OCI-LY7 (cell line): ENCODE results near the gene RPRD1B. TPM values are rescaled to one million over a fixed set of nuclear protein-coding genes. Genes with fewer than 3 reads are reported as not detected.

Experiments
- BruUV-seq: library from RNA; stranded (reverse); fragments of 400-500 nt; replicated peaks from 2 replicates; lab custom pipeline; 2021; lab: Mats Ljungman, UMichigan
- CTCF ChIA-PET: fragments of 300-600 bp; sonication (Branson Sonifier 250); formaldehyde crosslinking; loops from one replicate; lab custom pipeline; 2022; ENCODE audit warnings: antibody characterized with exemption; ENCODE audit not compliant: unreplicated experiment; lab: Charles Lee
- POLR2A ChIA-PET: fragments of 300-600 bp; sonication (Branson Sonifier 250); formaldehyde crosslinking; loops from one replicate; lab custom pipeline; 2022; ENCODE audit warnings: antibody characterized with exemption; lab: Charles Lee
- DNase-seq: peaks from one replicate; pipeline ENCODE4 v3.0.0-alpha.2; 2015; ENCODE audit warnings: low spot score
- H2AFZ ChIP-seq: fragments of 200-600 bp; sonication (generic), shearing (Covaris generic); 2 replicates; pipeline ENCODE4 v1.6.1; 2014; ENCODE audit warnings: mild to moderate bottlenecking, antibody characterized with exemption, low read length, moderate library complexity
- H3K27ac ChIP-seq: fragments of 200-600 bp; sonication (generic); 2 replicates; pipeline ENCODE4 v1.5.1; 2014; ENCODE audit warnings: mixed run types, low read depth, mild to moderate bottlenecking, moderate library complexity, low read length, inconsistent platforms; ENCODE audit not compliant: poor library complexity, severe bottlenecking
- H3K36me3 ChIP-seq: fragments of 200-600 bp; sonication (generic); 2 replicates; pipeline ENCODE4 v1.6.1; 2014; ENCODE audit warnings: mild to moderate bottlenecking, antibody characterized with exemption, low read length, moderate library complexity, mixed read lengths; ENCODE audit not compliant: insufficient read depth
- H3K4me1 ChIP-seq: fragments of 200-600 bp; sonication (generic); 2 replicates; pipeline ENCODE4 v1.5.1; 2014; ENCODE audit warnings: mild to moderate bottlenecking, low read length; ENCODE audit not compliant: insufficient read depth, poor library complexity, severe bottlenecking
- H3K4me2 ChIP-seq: fragments of 200-600 bp; sonication (generic); 2 replicates; pipeline ENCODE4 v1.6.1; 2014; ENCODE audit warnings: mild to moderate bottlenecking, low read length
- H3K4me3 ChIP-seq: fragments of 200-600 bp; sonication (generic); 2 replicates; pipeline ENCODE4 v1.5.1; 2014; ENCODE audit warnings: mild to moderate bottlenecking, low read depth, low read length; ENCODE audit not compliant: poor library complexity, severe bottlenecking
- H3K79me2 ChIP-seq: fragments of 200-600 bp; sonication (generic); 2 replicates; pipeline ENCODE4 v1.6.1; 2016; ENCODE audit warnings: low read depth, mild to moderate bottlenecking, low read length, moderate library complexity, mixed read lengths; ENCODE audit not compliant: insufficient read depth
- H3K9me2 ChIP-seq: fragments of 200-600 bp; sonication (generic); 2 replicates; pipeline ENCODE4 v1.6.1; 2016; ENCODE audit warnings: mild to moderate bottlenecking, low read length, mixed read lengths; ENCODE audit not compliant: insufficient read depth
- H3K9me3 ChIP-seq: fragments of 200-600 bp; sonication (generic); 2 replicates; pipeline ENCODE4 v1.6.1; 2014; ENCODE audit warnings: mild to moderate bottlenecking, mixed run types, low read length, mixed read lengths
- H4K20me1 ChIP-seq: fragments of 200-600 bp; sonication (generic); 2 replicates; pipeline ENCODE4 v1.6.1; 2014; ENCODE audit warnings: mild to moderate bottlenecking, antibody characterized with exemption, low read length, moderate library complexity, mixed read lengths; ENCODE audit not compliant: insufficient read depth
- CTCF ChIP-seq: fragments of 200-600 bp; sonication (generic); conservative IDR thresholded peaks from 2 replicates; pipeline ENCODE4 v1.5.1; 2014; ENCODE audit warnings: mild to moderate bottlenecking, antibody characterized with exemption, low read length, moderate library complexity, mixed read lengths
- EZH2phosphoT487 ChIP-seq: fragments of 200-600 bp; sonication (generic); IDR thresholded peaks from 2 replicates; pipeline ENCODE4 v1.6.1; 2018; ENCODE audit warnings: low read depth, borderline replicate concordance, mild to moderate bottlenecking, mixed run types, antibody characterized with exemption, low read length, moderate library complexity, mixed read lengths
- intact Hi-C: fragments of 100-400 bp; cut with micrococcal nuclease; formaldehyde crosslinking; loops from one replicate; pipeline ENCODE4 v1.10.0; 2022; ENCODE audit not compliant: unreplicated experiment
- total RNA-seq, 2 experiments: library from RNA; depleted of rRNA in 1 of 2; stranded (reverse); fragments of >200 nt in 1 of 2; shearing (Covaris generic) in 1 of 2; gene quantifications; 2 replicates each; pipeline ENCODE4 v1.2.3, GENCODE V29; 2014 to 2022

The RPRD1B gene
- total RNA-seq, 2 experiments from 2014 or later, result 45.6 to 67.9 TPM

GRCh38 chr20:37995856-37996605 is 37.5 kb upstream of the RPRD1B start:
- Histone ChIP-seq H3K79me2 (no peaks in the 10 kb centered on the region), H4K20me1 (no peaks in the 10 kb centered on the region), H3K27ac (no peak overlapping the region), H3K4me2 (no peak overlapping the region), H2AFZ (no peak overlapping the region), H3K9me3 (no peaks in the 10 kb centered on the region), H3K4me3 (no peak overlapping the region), H3K4me1 (peaks cover 4% of the 10 kb centered on the region), H3K36me3 (peaks cover 93% of the 10 kb centered on the region), H3K9me2 (no peaks in the 10 kb centered on the region)
- BruUV-seq, result no TSS peak
- DNase-seq, result no peak
- TF ChIP-seq EZH2phosphoT487 (no peak), CTCF (no peak)
- intact Hi-C loops, result no loop called here
- ChIA-PET CTCF (no interaction called here), POLR2A (interaction anchor here (0.6 to 1.5 kb wide), 2 partner anchors 18 to 241 kb away, joined by 3 to 4 read pairs; no protein-coding TSS in a partner anchor)

GRCh38 chr20:37997516-37997915 is 36.0 kb upstream of the RPRD1B start:
- TF ChIP-seq EZH2phosphoT487 (no peak), CTCF (no peak)
- no TSS peak for BruUV-seq

GRCh38 chr20:37999526-38000263 is 33.9 kb upstream of the RPRD1B start:
- H3K36me3 ChIP-seq, result peaks cover 93% of the 10 kb centered on the region

More at GRCh38 chr20:37997516-37997915, 36.0 kb upstream of the RPRD1B start:
- no peaks in the 10 kb centered on the region for H3K79me2 ChIP-seq
- intact Hi-C loops, result no loop called here
- H3K4me2 ChIP-seq, result no peak overlapping the region
- H3K4me3 ChIP-seq, result no peak overlapping the region
- no peak for DNase-seq
- ChIA-PET POLR2A (no interaction called here), CTCF (no interaction called here)
- no peaks in the 10 kb centered on the region for H4K20me1 ChIP-seq
- no peak overlapping the region for H2AFZ ChIP-seq
- no peaks in the 10 kb centered on the region for H3K9me3 ChIP-seq
- no peaks in the 10 kb centered on the region for H3K9me2 ChIP-seq
- H3K4me1 ChIP-seq, result no peaks in the 10 kb centered on the region
- H3K27ac ChIP-seq, result no peak overlapping the region
- H3K36me3 ChIP-seq, result peaks cover 93% of the 10 kb centered on the region

More at GRCh38 chr20:37999526-38000263, 33.9 kb upstream of the RPRD1B start:
- CTCF ChIA-PET, result no interaction called here
- no peak overlapping the region for H3K4me3 ChIP-seq
- TF ChIP-seq CTCF (no peak), EZH2phosphoT487 (no peak)
- no peak overlapping the region for H3K27ac ChIP-seq
- POLR2A ChIA-PET, result interaction anchor here (0.6 kb wide), 1 partner anchor 86 kb away, joined by 8 read pairs; no protein-coding TSS in a partner anchor
- H2AFZ ChIP-seq, result no peak overlapping the region
- H4K20me1 ChIP-seq, result no peaks in the 10 kb centered on the region
- H3K4me1 ChIP-seq, result no peaks in the 10 kb centered on the region
- intact Hi-C loops, result no loop called here
- no peaks in the 10 kb centered on the region for H3K9me3 ChIP-seq
- H3K4me2 ChIP-seq, result no peak overlapping the region
- no peaks in the 10 kb centered on the region for H3K79me2 ChIP-seq
- no peak for DNase-seq
- no peaks in the 10 kb centered on the region for H3K9me2 ChIP-seq
- BruUV-seq, result no TSS peak
